Measurements from ENCODE around the gene FKBP8. TPM values are rescaled to one million over a fixed set of nuclear protein-coding genes. Genes with fewer than 3 reads are reported as not detected.
A peak's percentile ranks its signal among the peaks of the same experiment; 100 is the strongest.

FKBP8 gene
- total RNA-seq, 1 donor from 2014 or later = 376 TPM

GRCh38 chr19:18522124-18522861, 21.1 kb downstream of the FKBP8 start:
- intact Hi-C loops (cut with DNase I) = loop anchor here (5.0 kb wide), 1 partner anchor 35 kb away; the partner anchor contains the start of gene KXD1
- Histone ChIP-seq H3K27ac (peak overlapping the region; percentile 99), H3K4me3 (peak overlapping the region; percentile 95 to 100), H3K4me1 (peaks cover 35% of the 10 kb centered on the region), H3K27me3 (no peaks in the 10 kb centered on the region), H3K9me3 (no peaks in the 10 kb centered on the region), H3K36me3 (no peaks in the 10 kb centered on the region)
- TF ChIP-seq POLR2AphosphoS5 (IDR thresholded peaks at IDR 0.05; ENCODE audit: insufficient read depth in 1 of 2, low read depth in 1 of 2) (peak; percentile 68 to 98), POLR2A (IDR thresholded peaks at IDR 0.05) (no peak)
- TF ChIP-seq, protein P1, sequence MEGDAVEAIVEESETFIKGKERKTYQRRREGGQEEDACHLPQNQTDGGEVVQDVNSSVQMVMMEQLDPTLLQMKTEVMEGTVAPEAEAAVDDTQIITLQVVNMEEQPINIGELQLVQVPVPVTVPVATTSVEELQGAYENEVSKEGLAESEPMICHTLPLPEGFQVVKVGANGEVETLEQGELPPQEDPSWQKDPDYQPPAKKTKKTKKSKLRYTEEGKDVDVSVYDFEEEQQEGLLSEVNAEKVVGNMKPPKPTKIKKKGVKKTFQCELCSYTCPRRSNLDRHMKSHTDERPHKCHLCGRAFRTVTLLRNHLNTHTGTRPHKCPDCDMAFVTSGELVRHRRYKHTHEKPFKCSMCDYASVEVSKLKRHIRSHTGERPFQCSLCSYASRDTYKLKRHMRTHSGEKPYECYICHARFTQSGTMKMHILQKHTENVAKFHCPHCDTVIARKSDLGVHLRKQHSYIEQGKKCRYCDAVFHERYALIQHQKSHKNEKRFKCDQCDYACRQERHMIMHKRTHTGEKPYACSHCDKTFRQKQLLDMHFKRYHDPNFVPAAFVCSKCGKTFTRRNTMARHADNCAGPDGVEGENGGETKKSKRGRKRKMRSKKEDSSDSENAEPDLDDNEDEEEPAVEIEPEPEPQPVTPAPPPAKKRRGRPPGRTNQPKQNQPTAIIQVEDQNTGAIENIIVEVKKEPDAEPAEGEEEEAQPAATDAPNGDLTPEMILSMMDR (IDR thresholded peaks at IDR 0.05) = no peak
- DNase-seq (ENCODE audit: extremely low spot score in 2 of 2) = peak; percentile 100

- no peaks in the 10 kb centered on the region for H3K27me3 ChIP-seq
- DNase-seq (ENCODE audit: extremely low spot score in 2 of 2) = no peak
- H3K27ac ChIP-seq = peak within 1 kb of the TSS; percentile 99
- H3K4me3 ChIP-seq = peak within 1 kb of the TSS; percentile 95 to 100
- H3K36me3 ChIP-seq = no peaks in the 10 kb centered on the region
- H3K4me1 ChIP-seq = peaks cover 40% of the 10 kb centered on the region
- peak in 1 of 2 donors; percentile 91 for TF ChIP-seq POLR2AphosphoS5 (IDR thresholded peaks at IDR 0.05; ENCODE audit: insufficient read depth in 1 of 2, low read depth in 1 of 2)
- TF ChIP-seq, protein P1 (IDR thresholded peaks at IDR 0.05) = no peak
- peak in 1 of 2 donors; percentile 95 for TF ChIP-seq POLR2A (IDR thresholded peaks at IDR 0.05)
- intact Hi-C loops (cut with DNase I) = loop anchor here (5.0 kb wide), 1 partner anchor 36 kb away; the partner anchor contains the start of gene KXD1
- H3K9me3 ChIP-seq = no peaks in the 10 kb centered on the region
Measured at GRCh38 chr19:18521692-18522123, 21.7 kb downstream of the FKBP8 start, which contains the start of gene ELL. Gene ELL (minus strand): TSS chr19:18522070. CDS start chr19:18522055, 15 bp downstream.

DNA sequence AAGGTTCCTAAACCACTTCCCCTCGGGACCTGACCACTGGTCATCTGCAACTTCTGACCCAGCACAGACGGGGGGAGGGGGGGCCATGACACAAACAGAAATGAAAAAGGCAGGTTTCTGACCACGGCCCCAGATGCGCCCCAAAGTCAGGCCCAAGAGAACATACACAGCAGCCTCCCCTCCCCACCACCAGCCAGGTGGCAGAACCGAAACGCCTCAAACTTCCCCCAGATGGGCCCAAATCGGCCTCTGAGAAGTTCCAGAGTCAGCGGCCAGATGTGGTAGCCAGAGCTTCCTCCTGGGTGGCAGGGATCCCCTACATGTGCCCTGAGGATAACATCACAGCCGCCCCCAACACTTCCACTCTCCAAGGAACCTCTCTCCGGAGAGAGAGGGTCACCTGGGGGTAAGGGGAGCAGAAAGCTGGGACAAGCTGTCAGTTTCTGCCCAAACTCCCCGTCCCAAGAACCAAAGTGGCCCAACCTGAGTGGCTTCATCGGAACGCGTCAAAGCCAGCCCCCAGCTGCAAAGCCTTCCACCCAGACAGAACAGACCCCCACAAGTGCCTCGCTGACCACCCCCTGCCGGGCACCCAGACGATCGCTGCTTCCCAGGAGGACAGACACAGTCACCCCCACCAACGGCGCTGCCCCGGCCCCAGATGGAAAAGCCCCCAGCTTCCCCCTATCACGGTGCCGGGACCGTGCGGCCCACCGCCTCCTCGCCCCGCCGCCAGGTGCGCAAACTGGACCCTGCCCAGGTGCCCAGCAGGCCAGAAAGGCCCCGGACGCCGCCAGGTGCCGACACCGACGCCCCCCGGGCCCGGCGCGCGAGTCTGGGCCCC, 22.3 kb downstream of the FKBP8 start:
- Histone ChIP-seq H3K9me3 (no peaks in the 10 kb centered on the region), H3K36me3 (no peaks in the 10 kb centered on the region), H3K4me3 (peak overlapping the region; percentile 95 to 100), H3K27ac (peak overlapping the region; percentile 99), H3K4me1 (peaks cover 47% of the 10 kb centered on the region), H3K27me3 (no peaks in the 10 kb centered on the region)
- no peak for DNase-seq (ENCODE audit: extremely low spot score in 2 of 2)
- TF ChIP-seq POLR2AphosphoS5 (IDR thresholded peaks at IDR 0.05; ENCODE audit: insufficient read depth in 1 of 2, low read depth in 1 of 2) = no peak
- TF ChIP-seq, protein P1 (IDR thresholded peaks at IDR 0.05) = no peak
- TF ChIP-seq POLR2A (IDR thresholded peaks at IDR 0.05) = no peak
- intact Hi-C loops (cut with DNase I) = loop anchor here (5.0 kb wide), 1 partner anchor 36 kb away; the partner anchor contains the start of gene KXD1

GRCh38 chr19:18519962-18520847, 23.2 kb downstream of the FKBP8 start:
- intact Hi-C loops (cut with DNase I) = loop anchor here (5.0 to 10.0 kb wide), 2 partner anchors 37 to 55 kb away; partner anchors contain the start of gene KXD1
- Histone ChIP-seq H3K27me3 (no peaks in the 10 kb centered on the region), H3K4me1 (peaks cover 56% of the 10 kb centered on the region), H3K36me3 (no peaks in the 10 kb centered on the region), H3K27ac (peak overlapping the region; percentile 99), H3K4me3 (peak overlapping the region; percentile 95 to 100), H3K9me3 (no peaks in the 10 kb centered on the region)
- TF ChIP-seq, protein P1 (IDR thresholded peaks at IDR 0.05) = peak in 1 of 3 experiments; percentile 47
- TF ChIP-seq POLR2A (IDR thresholded peaks at IDR 0.05) = no peak
- TF ChIP-seq POLR2AphosphoS5 (IDR thresholded peaks at IDR 0.05; ENCODE audit: insufficient read depth in 1 of 2, low read depth in 1 of 2) = peak; percentile 55 to 69
- peak in 1 of 2 donors; percentile 96 for DNase-seq (ENCODE audit: extremely low spot score in 2 of 2)

All from vagina (tissue), 2 donors.